ENCODE measurements around the gene TSPYL1.

Gene TSPYL1

DNA sequence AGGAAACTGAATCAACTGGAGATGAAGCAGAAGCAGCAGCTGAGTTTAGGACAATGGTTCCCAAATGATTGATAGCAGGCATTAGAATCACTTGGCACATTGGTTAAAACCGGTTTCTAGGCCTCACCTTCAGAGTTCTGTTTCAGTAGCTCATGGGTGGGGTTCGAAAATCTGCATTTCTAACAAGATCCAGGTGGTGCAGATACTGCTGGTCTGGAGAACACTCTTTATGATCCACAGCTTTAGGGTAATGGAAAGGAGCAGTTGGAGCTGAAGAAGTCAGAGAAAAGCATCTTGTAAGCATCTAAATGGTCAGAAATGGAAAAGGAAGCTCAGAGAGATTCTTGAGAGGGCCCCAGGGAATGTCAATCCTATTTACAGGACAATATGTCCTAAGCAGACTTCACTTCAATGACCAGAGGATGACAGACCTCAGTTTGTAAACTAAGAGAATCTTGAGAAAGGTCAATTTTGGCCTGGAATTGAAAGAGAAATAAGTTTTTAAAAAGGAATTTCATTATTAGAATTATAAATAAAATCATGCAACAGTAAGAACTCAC, 8.5 kb downstream of the TSPYL1 start:
- TF ChIP-seq, protein P1, sequence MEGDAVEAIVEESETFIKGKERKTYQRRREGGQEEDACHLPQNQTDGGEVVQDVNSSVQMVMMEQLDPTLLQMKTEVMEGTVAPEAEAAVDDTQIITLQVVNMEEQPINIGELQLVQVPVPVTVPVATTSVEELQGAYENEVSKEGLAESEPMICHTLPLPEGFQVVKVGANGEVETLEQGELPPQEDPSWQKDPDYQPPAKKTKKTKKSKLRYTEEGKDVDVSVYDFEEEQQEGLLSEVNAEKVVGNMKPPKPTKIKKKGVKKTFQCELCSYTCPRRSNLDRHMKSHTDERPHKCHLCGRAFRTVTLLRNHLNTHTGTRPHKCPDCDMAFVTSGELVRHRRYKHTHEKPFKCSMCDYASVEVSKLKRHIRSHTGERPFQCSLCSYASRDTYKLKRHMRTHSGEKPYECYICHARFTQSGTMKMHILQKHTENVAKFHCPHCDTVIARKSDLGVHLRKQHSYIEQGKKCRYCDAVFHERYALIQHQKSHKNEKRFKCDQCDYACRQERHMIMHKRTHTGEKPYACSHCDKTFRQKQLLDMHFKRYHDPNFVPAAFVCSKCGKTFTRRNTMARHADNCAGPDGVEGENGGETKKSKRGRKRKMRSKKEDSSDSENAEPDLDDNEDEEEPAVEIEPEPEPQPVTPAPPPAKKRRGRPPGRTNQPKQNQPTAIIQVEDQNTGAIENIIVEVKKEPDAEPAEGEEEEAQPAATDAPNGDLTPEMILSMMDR (IDR thresholded peaks at IDR 0.05; ENCODE audit: low read depth, low read length), result no peak
- H3K4me3 ChIP-seq (ENCODE audit: low read depth, low read length), result no peak overlapping the region

DNA sequence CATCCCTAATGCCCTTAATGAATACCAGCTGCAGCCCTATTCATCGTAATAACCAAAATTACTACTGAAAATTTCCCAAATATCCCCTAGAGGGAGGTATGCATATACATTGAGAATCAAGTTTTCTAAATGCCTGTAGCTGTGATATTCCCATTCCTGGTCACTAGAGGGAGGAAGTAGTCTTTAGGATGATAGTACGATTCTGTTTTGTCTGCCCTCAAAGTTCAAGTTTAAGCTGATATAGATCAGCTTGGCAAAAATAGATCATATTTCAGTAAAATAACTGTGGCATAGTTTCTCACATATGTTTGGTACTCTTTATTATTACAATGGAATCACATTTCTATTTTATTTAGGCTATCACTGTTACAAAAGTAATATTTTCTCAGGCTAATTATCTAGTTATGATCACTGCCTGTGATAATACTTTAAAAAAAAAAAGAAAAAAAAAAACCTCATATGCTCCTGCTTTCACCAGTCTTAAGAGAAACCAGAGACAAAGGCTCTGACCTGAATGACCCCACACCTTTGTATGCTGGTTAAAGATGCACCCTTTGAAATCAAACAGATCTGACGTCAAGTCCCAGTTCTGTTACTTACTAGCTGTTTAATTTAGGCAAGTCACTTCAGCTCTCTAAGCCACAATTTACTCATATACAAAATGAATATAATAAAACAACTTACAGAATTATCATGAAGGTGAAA, 11.0 kb downstream of the TSPYL1 start:
- TF ChIP-seq, protein P1 (IDR thresholded peaks at IDR 0.05; ENCODE audit: low read depth, low read length), result peak; percentile 68; the same call in 1 of the 2 replicates
- no peak overlapping the region for H3K4me3 ChIP-seq (ENCODE audit: low read depth, low read length)

DNA sequence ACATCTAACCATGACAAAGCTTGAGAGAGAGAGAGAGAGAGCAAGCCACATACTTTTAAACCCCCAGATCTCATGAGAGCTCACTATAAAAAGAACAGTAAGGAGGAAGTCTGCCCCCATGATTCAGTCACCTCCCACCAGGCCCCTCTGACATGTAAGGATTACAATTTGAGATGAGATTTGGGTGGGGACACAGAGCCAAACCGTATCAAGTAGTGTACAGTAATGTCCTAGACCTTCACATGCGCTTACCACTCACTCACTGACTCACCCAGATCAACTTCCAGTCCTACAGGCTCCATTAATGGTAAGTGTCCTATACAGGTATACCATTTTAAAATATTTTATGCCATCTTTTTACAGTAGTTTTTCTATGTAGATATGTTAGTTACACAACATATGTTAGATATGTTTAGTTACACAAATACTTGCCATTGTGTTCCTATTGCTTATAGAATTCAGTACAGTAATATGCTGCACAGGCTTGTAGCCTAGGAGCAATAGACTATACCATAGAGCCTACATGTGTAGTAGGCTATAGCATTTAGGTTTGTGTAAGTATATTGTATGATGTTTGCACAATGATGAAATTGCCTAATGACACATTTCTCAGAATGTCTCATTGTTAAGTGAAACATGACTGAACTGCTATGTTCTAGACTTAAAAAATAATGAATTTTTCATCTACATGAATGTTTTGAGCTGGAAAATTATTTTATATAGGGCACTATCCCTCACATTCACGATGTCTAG, 11.7 kb downstream of the TSPYL1 start:
- TF ChIP-seq, protein P1 (IDR thresholded peaks at IDR 0.05; ENCODE audit: low read depth, low read length), result no peak

DNA sequence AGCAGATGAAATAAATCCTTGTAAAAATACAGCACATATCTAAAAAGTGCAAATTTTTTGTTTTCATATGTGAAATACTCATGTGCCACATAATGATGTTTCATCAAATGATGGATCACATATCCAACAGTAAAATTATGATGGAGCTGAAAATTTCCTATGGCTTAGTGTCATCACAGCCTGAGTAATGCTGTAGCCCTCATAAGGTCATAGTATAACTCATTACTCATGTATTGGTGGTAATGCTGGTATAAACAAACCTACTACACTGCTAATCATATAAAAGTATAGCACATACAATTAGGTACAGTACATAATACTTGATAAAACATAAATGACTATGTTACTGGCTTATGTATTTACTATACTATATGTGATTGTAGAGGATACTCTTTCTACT, 12.9 kb downstream of the TSPYL1 start:
- TF ChIP-seq, protein P1 (IDR thresholded peaks at IDR 0.05; ENCODE audit: low read depth, low read length), result no peak

More for the DNA sequence above, 11.7 kb downstream of the TSPYL1 start:
- H3K4me3 ChIP-seq (ENCODE audit: low read depth, low read length), result no peak overlapping the region

DNA sequence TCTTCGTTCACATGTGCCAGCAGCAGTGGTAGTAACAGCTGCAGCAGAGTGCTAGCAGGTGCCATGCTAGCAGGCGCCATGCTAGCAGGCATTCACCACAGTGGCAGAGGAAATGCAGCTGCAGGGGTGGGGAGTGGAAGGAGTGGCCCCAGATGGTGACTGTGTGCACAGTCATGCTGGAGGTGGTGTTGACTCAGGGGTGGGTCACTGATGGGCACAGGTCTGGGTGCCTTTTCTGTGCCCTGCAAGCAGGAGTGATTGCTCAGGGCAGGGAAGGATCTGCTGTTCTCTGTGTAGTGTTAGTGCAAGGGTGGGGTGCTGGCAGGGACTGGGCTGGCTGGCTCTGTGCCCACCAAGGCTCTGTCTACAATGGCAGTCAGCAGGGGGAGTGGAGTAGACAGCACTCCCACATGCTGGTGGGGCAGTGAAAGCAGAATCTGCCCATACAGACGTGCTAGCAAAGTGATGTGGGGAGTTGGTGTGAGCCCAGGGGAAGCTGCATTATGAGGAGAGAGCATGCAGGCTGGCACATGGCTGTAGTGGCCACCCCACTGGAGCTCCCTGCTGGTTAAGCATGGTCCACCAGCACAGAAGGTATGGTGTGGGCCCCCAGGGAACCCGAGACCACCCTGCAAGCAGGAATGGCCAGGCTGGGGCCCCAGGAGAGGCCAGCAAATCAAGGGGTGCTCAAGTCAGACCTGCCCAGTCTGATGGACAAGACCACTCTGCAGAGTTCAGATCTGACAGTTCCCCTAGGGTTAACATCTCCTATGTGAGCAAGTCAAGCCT, 14.5 kb downstream of the TSPYL1 start:
- TF ChIP-seq, protein P1 (IDR thresholded peaks at IDR 0.05; ENCODE audit: low read depth, low read length), result no peak

More for the DNA sequence above, 12.9 kb downstream of the TSPYL1 start:
- no peak overlapping the region for H3K4me3 ChIP-seq (ENCODE audit: low read depth, low read length)

DNA sequence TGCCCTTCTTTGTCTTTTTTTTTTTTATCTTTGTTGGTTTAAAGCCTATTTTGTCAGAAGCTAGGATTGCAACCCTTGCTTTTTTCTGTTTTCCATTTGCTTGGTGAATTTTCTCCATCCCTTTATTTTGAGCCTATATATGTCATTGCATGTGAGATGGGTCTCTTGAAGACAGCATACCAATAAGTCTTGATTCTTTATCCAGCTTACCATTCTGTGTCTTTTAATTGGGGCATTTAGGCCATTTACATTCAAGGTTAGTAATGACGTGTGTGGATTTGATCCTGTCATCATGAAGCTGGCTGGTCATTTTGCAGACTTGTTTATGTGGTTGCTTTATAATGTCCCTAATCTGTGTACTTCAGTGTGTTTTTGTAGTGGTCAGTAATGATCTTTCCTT, 16.4 kb downstream of the TSPYL1 start:
- H3K4me3 ChIP-seq (ENCODE audit: low read depth, low read length), result no peak overlapping the region
- TF ChIP-seq, protein P1 (IDR thresholded peaks at IDR 0.05; ENCODE audit: low read depth, low read length), result no peak

More for the DNA sequence above, 14.5 kb downstream of the TSPYL1 start:
- no peak overlapping the region for H3K4me3 ChIP-seq (ENCODE audit: low read depth, low read length)

All from WI38 (cell line).